Progenitor cell of endocrine pancreas (in vitro differentiated cells): ENCODE data around the gene KEL. TPM values are rescaled to one million over a fixed set of nuclear protein-coding genes. Genes with fewer than 3 reads are reported as not detected.

Source experiments
- DNase-seq: peaks from one replicate; pipeline ENCODE4 v3.0.0; 2021; ENCODE audit warnings: low spot score; ENCODE audit not compliant: unreplicated experiment
- H3K27ac Mint-ChIP-seq: 2 replicates; pipeline ENCODE4 v1.8.0; 2021; ENCODE audit warnings: mild to moderate bottlenecking, moderate library complexity, mixed read lengths
- H3K27me3 Mint-ChIP-seq: 2 replicates; pipeline ENCODE4 v1.8.0; 2021; ENCODE audit warnings: mixed read lengths
- H3K36me3 Mint-ChIP-seq: 2 replicates; pipeline ENCODE4 v1.8.0; 2022; ENCODE audit warnings: mixed read lengths; ENCODE audit not compliant: insufficient read depth
- H3K4me1 Mint-ChIP-seq: 2 replicates; pipeline ENCODE4 v1.8.0; 2021; ENCODE audit warnings: low read depth, mixed read lengths
- H3K4me3 Mint-ChIP-seq: 2 replicates; pipeline ENCODE4 v1.8.0; 2021; ENCODE audit warnings: low read depth, mild to moderate bottlenecking, moderate library complexity, mixed read lengths
- H3K9me3 Mint-ChIP-seq: 2 replicates; pipeline ENCODE4 v1.8.0; 2021; ENCODE audit warnings: low read depth, mixed read lengths
- total RNA-seq: library from RNA; stranded (reverse); gene quantifications from 2 replicates; pipeline ENCODE4 v1.2.1, GENCODE V29; 2021
- TF ChIP-seq, protein P1 (sequence below): fragments of 200-600 bp; sonication (generic); IDR thresholded peaks from one replicate; pipeline ENCODE4 v1.5.0; 2021; ENCODE audit warnings: antibody characterized with exemption, mild to moderate bottlenecking; ENCODE audit not compliant: unreplicated experiment

Gene KEL
- total RNA-seq, 1 donor from 2014 or later: 1.7 TPM

DNA sequence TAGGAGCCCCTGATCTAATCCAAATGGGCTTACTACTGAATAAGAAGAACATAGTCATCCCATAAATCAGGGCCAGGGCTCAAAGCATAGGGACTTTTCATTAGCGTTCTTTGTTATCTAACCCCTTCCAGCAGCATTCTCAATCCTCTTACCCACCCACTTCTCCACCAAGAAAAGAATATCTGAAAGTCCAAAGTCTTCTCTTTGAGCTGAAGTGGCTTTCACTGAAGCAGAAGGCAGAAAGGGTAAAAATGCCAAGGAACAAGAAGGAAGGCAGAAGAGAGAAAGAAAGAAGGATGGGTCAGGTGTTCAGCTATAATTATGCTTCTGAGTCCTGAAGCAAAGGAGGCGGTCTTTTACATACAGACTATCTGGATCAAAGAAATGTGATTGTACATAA is 38.8 kb downstream of the KEL start:
- Mint-ChIP-seq H3K36me3 (no peaks in the 10 kb centered on the region), H3K4me3 (no peak overlapping the region), H3K9me3 (no peaks in the 10 kb centered on the region), H3K27me3 (peaks cover 19% of the 10 kb centered on the region), H3K4me1 (peaks cover 5% of the 10 kb centered on the region), H3K27ac (no peak overlapping the region)
- no peak for DNase-seq
- TF ChIP-seq, protein P1, sequence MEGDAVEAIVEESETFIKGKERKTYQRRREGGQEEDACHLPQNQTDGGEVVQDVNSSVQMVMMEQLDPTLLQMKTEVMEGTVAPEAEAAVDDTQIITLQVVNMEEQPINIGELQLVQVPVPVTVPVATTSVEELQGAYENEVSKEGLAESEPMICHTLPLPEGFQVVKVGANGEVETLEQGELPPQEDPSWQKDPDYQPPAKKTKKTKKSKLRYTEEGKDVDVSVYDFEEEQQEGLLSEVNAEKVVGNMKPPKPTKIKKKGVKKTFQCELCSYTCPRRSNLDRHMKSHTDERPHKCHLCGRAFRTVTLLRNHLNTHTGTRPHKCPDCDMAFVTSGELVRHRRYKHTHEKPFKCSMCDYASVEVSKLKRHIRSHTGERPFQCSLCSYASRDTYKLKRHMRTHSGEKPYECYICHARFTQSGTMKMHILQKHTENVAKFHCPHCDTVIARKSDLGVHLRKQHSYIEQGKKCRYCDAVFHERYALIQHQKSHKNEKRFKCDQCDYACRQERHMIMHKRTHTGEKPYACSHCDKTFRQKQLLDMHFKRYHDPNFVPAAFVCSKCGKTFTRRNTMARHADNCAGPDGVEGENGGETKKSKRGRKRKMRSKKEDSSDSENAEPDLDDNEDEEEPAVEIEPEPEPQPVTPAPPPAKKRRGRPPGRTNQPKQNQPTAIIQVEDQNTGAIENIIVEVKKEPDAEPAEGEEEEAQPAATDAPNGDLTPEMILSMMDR: no peak

DNA sequence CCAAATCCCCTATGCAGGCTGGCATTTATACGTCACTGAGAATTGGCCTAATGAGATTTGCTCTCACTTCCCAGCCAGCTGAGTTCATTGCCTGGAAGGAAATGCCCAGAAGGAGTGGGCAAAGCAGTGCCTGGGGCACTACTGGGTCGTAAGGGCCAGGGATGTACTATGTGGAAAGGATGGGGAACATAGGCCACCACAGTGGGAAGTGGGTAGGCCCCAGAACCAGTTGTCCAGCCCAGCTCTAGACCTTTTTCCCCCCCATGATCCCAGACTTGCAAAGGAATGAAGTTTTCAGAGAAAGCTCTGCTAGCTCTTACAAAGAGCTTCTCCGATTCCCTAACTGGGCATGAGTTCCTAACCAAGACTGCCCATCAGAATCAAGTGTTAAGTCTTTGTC is 42.5 kb downstream of the KEL start:
- H3K36me3 Mint-ChIP-seq: no peaks in the 10 kb centered on the region
- H3K27ac Mint-ChIP-seq: no peak overlapping the region
- H3K27me3 Mint-ChIP-seq: peaks cover 7% of the 10 kb centered on the region
- DNase-seq: no peak
- H3K4me1 Mint-ChIP-seq: peaks cover 5% of the 10 kb centered on the region
- TF ChIP-seq, protein P1: no peak
- H3K4me3 Mint-ChIP-seq: no peak overlapping the region
- no peaks in the 10 kb centered on the region for H3K9me3 Mint-ChIP-seq

DNA sequence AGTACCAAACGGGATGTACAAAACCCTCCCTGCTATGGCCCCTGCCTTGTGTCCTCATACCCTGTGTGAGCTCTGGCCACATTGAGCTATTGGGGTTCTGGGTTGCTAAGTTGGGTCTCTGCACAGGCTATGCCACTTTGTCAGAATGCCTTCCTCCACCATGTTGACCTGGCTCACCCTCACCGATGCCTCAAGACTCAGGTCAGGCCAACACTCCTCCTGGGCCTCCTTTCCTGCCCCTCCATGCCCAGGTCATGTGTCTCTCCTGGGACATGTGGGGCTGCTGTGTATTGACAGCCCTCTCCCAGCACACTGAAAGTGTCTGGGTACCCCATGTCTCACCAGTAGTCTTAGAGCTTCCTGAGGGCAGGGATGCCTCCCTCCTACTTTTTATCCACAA is 43.3 kb downstream of the KEL start:
- Mint-ChIP-seq H3K36me3 (no peaks in the 10 kb centered on the region), H3K27me3 (peaks cover 11% of the 10 kb centered on the region), H3K27ac (no peak overlapping the region), H3K4me1 (peaks cover 9% of the 10 kb centered on the region), H3K4me3 (no peak overlapping the region), H3K9me3 (no peaks in the 10 kb centered on the region)
- TF ChIP-seq, protein P1: no peak
- no peak for DNase-seq

DNA sequence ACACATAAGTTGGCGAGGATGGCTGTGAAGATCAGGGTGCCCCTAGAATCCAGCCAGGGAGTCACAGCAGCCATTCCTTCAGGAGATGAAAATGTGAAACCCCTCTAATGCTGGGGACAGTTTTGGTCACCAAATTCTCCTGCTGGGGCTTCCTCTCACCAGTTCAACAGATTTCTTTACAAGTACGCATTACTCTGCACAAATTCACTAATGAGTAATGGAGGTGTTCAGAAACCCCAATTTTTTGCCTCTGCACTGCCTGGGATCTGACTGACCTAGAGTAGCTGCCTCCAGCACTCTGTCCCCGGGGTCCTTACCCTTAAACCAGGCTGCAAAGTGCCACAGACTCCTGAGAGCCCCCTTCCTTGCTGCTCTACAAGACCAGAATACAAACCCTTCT is 44.7 kb downstream of the KEL start:
- Mint-ChIP-seq H3K4me3 (no peak overlapping the region), H3K36me3 (no peaks in the 10 kb centered on the region), H3K27me3 (peaks cover 11% of the 10 kb centered on the region), H3K27ac (no peak overlapping the region), H3K9me3 (no peaks in the 10 kb centered on the region), H3K4me1 (peaks cover 14% of the 10 kb centered on the region)
- TF ChIP-seq, protein P1: no peak
- DNase-seq: no peak

DNA sequence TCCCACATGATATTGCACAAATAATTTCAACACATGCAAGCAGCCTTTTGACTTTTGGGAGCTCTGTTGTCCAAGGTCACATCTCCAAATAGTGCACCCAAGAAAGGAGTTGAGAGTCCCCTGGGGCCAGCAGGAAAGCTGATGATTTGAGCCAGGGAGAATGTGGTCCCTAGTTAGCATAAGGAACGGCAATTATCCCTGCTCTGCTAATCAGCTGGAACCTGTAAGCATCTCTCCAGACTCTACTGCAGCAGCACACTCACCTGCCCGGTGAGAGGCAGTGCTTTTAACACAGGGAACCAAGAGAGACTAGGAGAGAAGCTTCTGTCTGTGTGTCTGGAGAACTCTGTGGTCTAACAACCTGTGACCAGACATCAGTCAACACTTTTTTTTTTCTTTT is 45.7 kb downstream of the KEL start:
- TF ChIP-seq, protein P1: no peak
- DNase-seq: no peak

DNA sequence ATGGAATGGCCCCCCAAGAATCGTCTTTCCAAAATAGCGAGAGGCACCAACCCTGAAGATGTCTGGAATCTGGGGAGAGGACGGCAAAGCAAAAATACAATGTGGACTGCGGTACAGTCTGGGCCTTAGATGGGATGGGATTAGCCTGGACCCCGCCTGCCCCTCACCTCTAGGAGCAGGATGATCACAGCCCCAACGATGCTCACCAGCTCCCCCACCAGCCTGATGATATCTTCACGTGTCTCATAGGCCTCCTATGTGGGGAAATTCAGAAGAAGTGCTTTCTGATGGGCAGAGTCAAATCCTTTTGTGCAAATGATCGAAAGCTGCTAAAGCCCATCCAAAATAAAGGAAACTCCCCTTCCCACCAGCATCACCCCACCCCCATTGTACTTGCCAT is 46.8 kb downstream of the KEL start:
- peaks cover 11% of the 10 kb centered on the region for H3K27me3 Mint-ChIP-seq
- H3K4me3 Mint-ChIP-seq: no peak overlapping the region
- no peaks in the 10 kb centered on the region for H3K36me3 Mint-ChIP-seq
- TF ChIP-seq, protein P1: no peak
- no peak overlapping the region for H3K27ac Mint-ChIP-seq
- DNase-seq: no peak
- H3K4me1 Mint-ChIP-seq: peaks cover 18% of the 10 kb centered on the region
- H3K9me3 Mint-ChIP-seq: no peaks in the 10 kb centered on the region

More for the DNA sequence above, 45.7 kb downstream of the KEL start:
- peaks cover 11% of the 10 kb centered on the region for H3K27me3 Mint-ChIP-seq
- H3K4me3 Mint-ChIP-seq: no peak overlapping the region
- no peaks in the 10 kb centered on the region for H3K36me3 Mint-ChIP-seq
- H3K9me3 Mint-ChIP-seq: no peaks in the 10 kb centered on the region
- H3K4me1 Mint-ChIP-seq: peaks cover 14% of the 10 kb centered on the region
- H3K27ac Mint-ChIP-seq: no peak overlapping the region
